Activated T-cell treated with anti-CD3 and anti-CD28 coated beads for 1 hour (primary cell): ENCODE measurements around the gene PDK3.

Experiments
- DNase-seq: peaks from one replicate; pipeline ENCODE4 v3.0.0-alpha.2; 2020; ENCODE audit warnings: low read depth

The PDK3 gene

DNA sequence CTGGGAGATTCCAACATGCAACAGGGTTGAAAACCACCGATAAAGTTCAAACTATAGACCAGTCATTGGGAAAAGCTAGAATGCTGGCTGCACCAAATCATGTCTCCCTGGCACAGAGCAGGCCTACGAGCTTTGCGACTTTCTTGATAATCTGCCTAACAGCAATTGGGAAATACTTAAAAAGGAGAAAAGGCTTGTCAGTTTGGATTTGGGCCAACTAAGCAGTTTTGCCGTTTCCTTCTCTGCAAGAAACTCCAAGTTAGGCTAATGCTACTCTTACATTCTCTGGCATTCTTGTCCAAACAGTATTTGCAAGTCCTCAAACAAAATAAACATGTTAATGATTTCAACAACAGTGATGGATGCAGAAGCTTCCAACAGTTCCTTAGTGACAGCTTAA lies 87.9 kb downstream of the PDK3 start:
- no peak for DNase-seq

- no peak for DNase-seq
These were observed 96.0 kb downstream of the PDK3 start for GRCh38 chrX:24561121-24561520.

- no peak for DNase-seq
These were observed 98.4 kb downstream of the PDK3 start for GRCh38 chrX:24563291-24564010.

DNA sequence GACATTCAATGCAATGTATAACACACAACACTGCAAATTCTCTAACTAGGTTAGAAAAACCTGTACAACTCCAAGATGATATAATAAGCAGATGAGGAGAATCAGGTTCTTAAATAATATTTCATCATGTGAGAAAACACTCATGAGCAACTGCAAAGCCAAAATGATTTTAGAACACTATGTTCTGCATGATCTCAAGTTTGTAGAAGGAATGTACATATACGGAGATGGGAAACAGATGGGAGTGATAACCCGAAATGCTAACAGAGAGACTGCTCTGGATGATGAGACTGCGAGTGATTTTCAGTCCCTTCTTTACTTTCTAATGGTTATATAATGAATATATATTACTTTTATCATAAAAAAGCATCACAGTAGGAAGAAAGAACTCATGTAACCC lies 101.2 kb downstream of the PDK3 start:
- DNase-seq = no peak

DNA sequence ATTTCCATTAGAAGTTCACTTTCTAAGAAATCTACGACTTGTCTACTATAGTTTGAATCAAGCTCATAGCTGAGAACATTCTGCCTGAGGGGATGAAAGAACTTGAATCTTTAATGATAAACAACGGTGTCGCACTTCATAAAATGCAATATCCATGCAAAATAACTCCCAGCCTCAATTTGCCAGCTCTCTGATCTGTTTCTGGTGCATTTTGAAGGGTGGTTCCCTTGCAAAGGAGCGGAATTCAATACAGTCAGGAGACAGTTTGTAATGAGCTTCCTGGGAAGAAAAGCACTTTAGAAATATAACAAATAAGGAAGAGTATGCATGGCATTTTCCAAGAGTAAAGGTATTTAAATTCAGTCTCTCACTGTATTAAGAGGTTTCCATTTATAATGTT lies 102.1 kb downstream of the PDK3 start:
- DNase-seq = no peak

DNA sequence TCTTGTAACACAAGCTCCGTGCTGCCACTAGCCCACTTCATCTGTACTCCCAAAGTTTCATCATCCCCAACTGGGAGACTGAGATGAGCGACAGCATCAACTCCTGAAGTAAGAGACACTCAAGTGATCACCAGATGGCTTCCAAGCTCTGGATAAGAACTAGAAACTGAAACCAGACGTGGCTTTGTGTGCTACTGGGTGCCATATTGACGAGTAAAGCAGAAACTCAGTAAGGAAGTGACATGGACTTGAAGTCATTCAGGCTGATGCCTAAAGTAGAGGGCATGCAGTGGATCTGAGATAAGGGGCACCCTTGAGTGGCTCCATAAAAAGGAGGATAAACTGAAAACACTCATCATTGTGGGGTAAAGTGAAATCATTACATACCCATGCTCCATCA lies 109.7 kb downstream of the PDK3 start:
- DNase-seq = no peak

- DNase-seq = no peak
These were observed 110.4 kb downstream of the PDK3 start for GRCh38 chrX:24575496-24575895.

GRCh38 chrX:24577091-24577490 lies 112.0 kb downstream of the PDK3 start:
- DNase-seq = no peak
